Heart left ventricle (tissue), 13 donors: ENCODE data around the gene ZCCHC7.

Source experiments
- POLR2A ChIP-seq, 2 donors: fragments of 450-650 bp; IDR thresholded peaks; one replicate each; pipeline ENCODE4 v1.6.1; 2017; ENCODE audit warnings: antibody characterized with exemption in 2 of 2, mild to moderate bottlenecking in 2 of 2, moderate library complexity in 2 of 2
- TF ChIP-seq, protein P1 (sequence below), 12 donors: fragments of 200-600 bp; sonication (generic) in 4 of 12; IDR thresholded peaks; one replicate each; pipeline versions ENCODE4 v1.5.0 to v1.8.0; 2018 to 2022; ENCODE audit warnings: antibody characterized with exemption in 12 of 12, mild to moderate bottlenecking in 5 of 12
- donor health status: ischemic (EF 13 %, LVEDD 7.1; RV severe dilation, severe dysfunction).
- donor health status: DM: no; HTN: yes; CAD: no.
- donor health status: DM: no; HTN: no; CAD: no.
- donor health status: ischemic (EF 25% LVEDD 6.9; RV normal size, moderate dysfunction).
- donor health status: ischemic (EF 25% LVEDD 5.7; RV mildly dilated, moderate dysfunction).
- donor health status: ischemic (EF 35%, LVEDD 5.7; RV mildly dilated, moderate dysfunction).
- donor health status: nonischemic (EF 11% LVEDD 7.7; RV severe dilation, severe dysfunction).
- donor health status: DM: yes; HTN: yes; CAD: no.
- donor health status: PGD.
- donor health status: ischemic (EF 29% LVEDD 5.4; RV normal size, mild dysfunction).
- donor health status: nonischemic (EF 23%, LVEDD 6.1; RV moderate dilation, normal function).

DNA sequence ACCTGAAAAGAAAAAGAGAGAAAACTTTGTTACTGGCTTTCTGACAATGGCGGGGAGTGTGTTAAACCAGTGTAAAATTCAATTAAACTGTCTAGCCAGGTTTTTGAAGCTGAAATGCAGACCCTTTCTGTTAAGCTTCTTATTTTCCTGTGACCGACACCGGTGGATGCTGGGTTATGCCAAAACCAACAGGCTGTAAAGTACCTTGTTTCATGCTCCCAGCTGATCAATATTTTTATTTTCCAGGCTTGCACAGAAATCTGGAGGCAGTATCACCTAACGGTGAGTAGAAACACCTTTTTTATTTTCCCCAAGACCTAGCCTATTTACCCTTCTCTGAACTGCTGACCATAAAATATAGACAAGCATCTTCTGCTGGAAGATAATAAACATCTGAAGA, 207.2 kb downstream of the ZCCHC7 start:
- TF ChIP-seq, protein P1, sequence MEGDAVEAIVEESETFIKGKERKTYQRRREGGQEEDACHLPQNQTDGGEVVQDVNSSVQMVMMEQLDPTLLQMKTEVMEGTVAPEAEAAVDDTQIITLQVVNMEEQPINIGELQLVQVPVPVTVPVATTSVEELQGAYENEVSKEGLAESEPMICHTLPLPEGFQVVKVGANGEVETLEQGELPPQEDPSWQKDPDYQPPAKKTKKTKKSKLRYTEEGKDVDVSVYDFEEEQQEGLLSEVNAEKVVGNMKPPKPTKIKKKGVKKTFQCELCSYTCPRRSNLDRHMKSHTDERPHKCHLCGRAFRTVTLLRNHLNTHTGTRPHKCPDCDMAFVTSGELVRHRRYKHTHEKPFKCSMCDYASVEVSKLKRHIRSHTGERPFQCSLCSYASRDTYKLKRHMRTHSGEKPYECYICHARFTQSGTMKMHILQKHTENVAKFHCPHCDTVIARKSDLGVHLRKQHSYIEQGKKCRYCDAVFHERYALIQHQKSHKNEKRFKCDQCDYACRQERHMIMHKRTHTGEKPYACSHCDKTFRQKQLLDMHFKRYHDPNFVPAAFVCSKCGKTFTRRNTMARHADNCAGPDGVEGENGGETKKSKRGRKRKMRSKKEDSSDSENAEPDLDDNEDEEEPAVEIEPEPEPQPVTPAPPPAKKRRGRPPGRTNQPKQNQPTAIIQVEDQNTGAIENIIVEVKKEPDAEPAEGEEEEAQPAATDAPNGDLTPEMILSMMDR (IDR thresholded peaks at IDR 0.05): no peak
- no peak for TF ChIP-seq POLR2A (IDR thresholded peaks at IDR 0.05)
